Keratinocyte (primary cell): ENCODE measurements around the gene GAL3ST2.

Source experiments
- EZH2 ChIP-seq: IDR thresholded peaks from one replicate; pipeline ENCODE4 v1.6.1; 2012; ENCODE audit warnings: inconsistent platforms, mild to moderate bottlenecking, low read length, moderate library complexity
- TF ChIP-seq, protein P1 (sequence below), 3 experiments: IDR thresholded peaks in 1 of 3; conservative IDR thresholded peaks in 1 of 3; optimal IDR thresholded peaks in 1 of 3; 2 replicates in 2 of 3; 3 replicates in 1 of 3; pipeline versions ENCODE3 to v1.5.1; 2011; ENCODE audit warnings: low read length in 3 of 3, mild to moderate bottlenecking in 3 of 3, moderate library complexity in 2 of 3, control low read depth in 1 of 3, inconsistent platforms in 1 of 3; ENCODE audit not compliant: insufficient read depth in 2 of 3; ENCODE audit errors: extremely low read depth in 1 of 3

DNA sequence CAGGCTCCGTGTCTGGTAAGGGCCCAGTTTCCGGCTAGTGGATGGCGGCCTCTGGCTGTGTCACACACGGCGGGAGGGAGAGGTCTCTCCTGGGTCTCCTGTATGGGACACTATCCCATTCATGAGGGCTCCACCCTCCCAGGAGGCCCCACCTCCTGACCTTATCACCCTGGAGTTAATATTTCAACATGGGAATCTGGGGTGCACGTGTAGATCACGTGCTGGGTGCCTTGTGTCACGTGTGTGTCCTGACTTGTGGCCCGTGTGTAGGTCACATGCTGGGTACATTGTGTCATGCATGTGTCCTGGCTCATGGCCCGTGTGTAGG, 42.3 kb downstream of the GAL3ST2 start:
- TF ChIP-seq, protein P1, sequence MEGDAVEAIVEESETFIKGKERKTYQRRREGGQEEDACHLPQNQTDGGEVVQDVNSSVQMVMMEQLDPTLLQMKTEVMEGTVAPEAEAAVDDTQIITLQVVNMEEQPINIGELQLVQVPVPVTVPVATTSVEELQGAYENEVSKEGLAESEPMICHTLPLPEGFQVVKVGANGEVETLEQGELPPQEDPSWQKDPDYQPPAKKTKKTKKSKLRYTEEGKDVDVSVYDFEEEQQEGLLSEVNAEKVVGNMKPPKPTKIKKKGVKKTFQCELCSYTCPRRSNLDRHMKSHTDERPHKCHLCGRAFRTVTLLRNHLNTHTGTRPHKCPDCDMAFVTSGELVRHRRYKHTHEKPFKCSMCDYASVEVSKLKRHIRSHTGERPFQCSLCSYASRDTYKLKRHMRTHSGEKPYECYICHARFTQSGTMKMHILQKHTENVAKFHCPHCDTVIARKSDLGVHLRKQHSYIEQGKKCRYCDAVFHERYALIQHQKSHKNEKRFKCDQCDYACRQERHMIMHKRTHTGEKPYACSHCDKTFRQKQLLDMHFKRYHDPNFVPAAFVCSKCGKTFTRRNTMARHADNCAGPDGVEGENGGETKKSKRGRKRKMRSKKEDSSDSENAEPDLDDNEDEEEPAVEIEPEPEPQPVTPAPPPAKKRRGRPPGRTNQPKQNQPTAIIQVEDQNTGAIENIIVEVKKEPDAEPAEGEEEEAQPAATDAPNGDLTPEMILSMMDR (optimal IDR thresholded peaks at IDR 0.05 in 1 of 3, IDR thresholded peaks at IDR 0.05 in 1 of 3, conservative IDR thresholded peaks at IDR 0.05 in 1 of 3; ENCODE audit: extremely low read depth in 1 of 3, insufficient read depth in 2 of 3, low read length in 3 of 3) = no peak
- no peak for TF ChIP-seq EZH2
